Measurements from ENCODE around the gene PCSK6. TPM values are rescaled to one million over a fixed set of nuclear protein-coding genes. Genes with fewer than 3 reads are reported as not detected.

The PCSK6 gene
- total RNA-seq, 5 donors from 2014 or later (not counting 1 experiment from before 2014, with no cell fraction given) = 0.16 to 2.2 (median 1.3) TPM

DNA sequence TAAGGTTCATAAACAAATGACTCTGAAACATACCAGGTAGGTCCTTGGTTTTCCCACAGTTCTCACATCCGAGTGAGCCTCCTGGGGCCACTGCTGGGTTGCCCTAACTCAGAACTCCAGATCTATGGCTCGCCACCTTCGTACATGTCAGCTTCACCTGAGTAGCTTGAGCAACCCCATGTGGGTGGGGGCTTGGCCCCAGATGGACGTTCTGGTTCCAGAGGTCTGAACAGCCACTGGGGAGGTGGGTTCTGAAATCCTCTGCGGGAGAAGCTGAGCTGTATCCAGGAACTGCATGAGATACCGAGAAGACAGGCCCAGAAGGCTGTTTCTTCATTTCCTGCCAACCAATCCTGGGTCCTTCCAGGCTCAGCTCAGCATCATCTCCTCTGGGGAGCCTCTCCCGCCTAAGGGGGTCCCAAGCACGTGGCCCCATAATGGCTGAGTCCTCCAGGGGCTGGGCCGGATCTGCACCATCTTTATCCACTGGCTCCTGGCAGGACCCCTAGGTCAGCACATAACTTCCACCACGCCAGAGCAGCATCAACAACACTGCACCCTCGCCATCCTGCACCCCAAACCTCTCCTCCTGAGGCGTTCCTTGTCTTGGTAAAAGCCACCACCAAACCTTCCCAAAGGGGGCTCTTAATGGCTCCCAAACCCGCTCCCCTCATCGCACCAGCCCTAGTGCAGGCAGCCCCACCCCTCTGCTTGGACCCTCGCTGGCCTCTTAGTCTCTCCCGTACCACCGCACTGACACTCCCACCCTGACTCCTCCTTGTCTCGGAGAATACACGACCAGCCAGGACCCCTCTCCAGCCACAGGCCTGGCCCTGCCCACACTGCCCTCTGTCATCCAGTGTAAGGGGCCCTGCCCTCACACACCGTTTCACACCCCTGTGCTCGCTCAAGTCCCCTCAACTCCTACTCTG lies 39.8 kb downstream of the PCSK6 start:
- H3K4me1 ChIP-seq (ENCODE audit: control insufficient read depth in 1 of 2, extremely low read depth in 1 of 2, insufficient read depth in 2 of 2, low read length in 2 of 2) = peaks cover 0 to 3% of the 10 kb centered on the region in 2 experiments
- no peaks in the 10 kb centered on the region for H3K36me3 Mint-ChIP-seq
- H3K27me3 Mint-ChIP-seq = peaks cover 30 to 45% of the 10 kb centered on the region in 2 donors
- WGBS (ENCODE audit: insufficient coverage) = 76% methylated on average over 17 of the region's 21 CpGs
- CTCF ChIA-PET = no interaction called here
- DNase-seq (no peak), ATAC-seq (replicated peaks in 1 of 4) (no peak)
- H3K27ac Mint-ChIP-seq = no peak overlapping the region
- peaks cover 0 to 53% of the 10 kb centered on the region in 2 experiments for H3K27me3 ChIP-seq (replicated peaks in 1 of 2; ENCODE audit: control insufficient read depth in 2 of 2, extremely low read depth in 1 of 2, insufficient read depth in 2 of 2, low read length in 1 of 2)
- H3K4me1 Mint-ChIP-seq = peaks cover 4% of the 10 kb centered on the region in 3 donors
- no peaks in the 10 kb centered on the region for H3K9me3 ChIP-seq
- no peak overlapping the region for H3K4me3 ChIP-seq (ENCODE audit: control insufficient read depth in 1 of 2, extremely low read depth in 1 of 2, low read length in 1 of 2)
- no peak overlapping the region for H3K4me3 Mint-ChIP-seq
- POLR2A ChIA-PET = no interaction called here
- H3K36me3 ChIP-seq (ENCODE audit: control insufficient read depth in 2 of 2, extremely low read depth in 1 of 2, insufficient read depth in 1 of 2, low read length in 1 of 2) = no peaks in the 10 kb centered on the region
- peaks cover 0 to 4% (median 3%) of the 10 kb centered on the region in 3 donors for H3K9me3 Mint-ChIP-seq
- no peak overlapping the region for H3K27ac ChIP-seq (ENCODE audit: low read length)

DNA sequence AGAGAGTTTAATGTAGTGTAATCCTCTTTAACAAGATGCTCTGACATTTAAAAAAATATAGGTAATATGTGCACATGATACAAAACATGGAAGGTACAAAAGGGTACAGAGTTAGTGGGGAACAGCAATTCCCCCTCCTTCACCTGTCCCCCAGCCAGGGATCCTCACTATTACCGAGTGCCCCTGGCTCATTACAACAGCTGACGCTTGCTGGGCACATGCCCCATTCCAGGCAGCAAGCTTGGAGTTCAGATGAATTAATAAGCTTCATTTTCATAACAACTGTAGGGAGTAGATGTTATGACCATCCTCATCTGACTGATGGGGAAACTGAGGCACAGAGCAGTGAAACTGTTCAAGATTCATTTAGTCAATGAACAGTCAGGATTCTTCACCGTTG lies 41.2 kb downstream of the PCSK6 start:
- no peak for ATAC-seq (replicated peaks in 1 of 4)
- H3K9me3 ChIP-seq = no peaks in the 10 kb centered on the region
- no peaks in the 10 kb centered on the region for H3K36me3 ChIP-seq (ENCODE audit: control insufficient read depth in 2 of 2, extremely low read depth in 1 of 2, insufficient read depth in 1 of 2, low read length in 1 of 2)
- H3K4me3 ChIP-seq (ENCODE audit: control insufficient read depth in 1 of 2, extremely low read depth in 1 of 2, low read length in 1 of 2) = no peak overlapping the region
- Mint-ChIP-seq H3K27me3 (peaks cover 28 to 39% of the 10 kb centered on the region in 2 donors), H3K9me3 (peaks cover 0 to 4% (median 3%) of the 10 kb centered on the region in 3 donors), H3K36me3 (no peaks in the 10 kb centered on the region), H3K4me1 (peaks cover 4% of the 10 kb centered on the region in 3 donors), H3K4me3 (no peak overlapping the region), H3K27ac (no peak overlapping the region)
- peaks cover 0 to 3% of the 10 kb centered on the region in 2 experiments for H3K4me1 ChIP-seq (ENCODE audit: control insufficient read depth in 1 of 2, extremely low read depth in 1 of 2, insufficient read depth in 2 of 2, low read length in 2 of 2)
- ChIA-PET POLR2A (no interaction called here), CTCF (no interaction called here)
- 83% methylated on average over 1 of the region's 3 CpGs for WGBS (ENCODE audit: insufficient coverage)
- no peak overlapping the region for H3K27ac ChIP-seq (ENCODE audit: low read length)
- H3K27me3 ChIP-seq (replicated peaks in 1 of 2; ENCODE audit: control insufficient read depth in 2 of 2, extremely low read depth in 1 of 2, insufficient read depth in 2 of 2, low read length in 1 of 2) = peaks cover 0 to 43% of the 10 kb centered on the region in 2 experiments
- no peak for DNase-seq

DNA sequence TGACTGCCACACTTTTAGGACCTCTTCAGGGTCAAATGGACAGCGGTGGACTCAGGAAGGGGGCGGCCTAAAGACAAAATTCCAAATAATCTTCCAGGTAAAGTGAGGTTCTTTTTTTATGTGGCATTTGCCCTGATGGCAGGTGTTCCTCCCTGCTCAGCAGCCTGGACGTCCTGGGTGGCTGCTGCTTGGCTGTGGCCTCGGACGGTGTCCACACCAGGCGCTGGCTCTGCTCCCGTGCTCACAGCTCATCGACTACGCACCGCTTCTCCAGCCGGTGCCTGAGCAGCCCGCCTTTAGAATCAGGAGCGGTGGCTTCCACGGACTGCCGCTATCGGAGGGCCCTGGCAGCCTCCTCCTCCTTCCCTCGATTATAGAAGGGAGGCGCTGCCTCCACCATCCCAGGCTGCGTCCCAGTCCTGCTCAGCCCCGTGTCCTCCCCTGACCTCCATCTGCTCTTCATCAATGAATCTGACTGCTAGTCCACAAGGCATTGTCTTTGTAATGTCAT lies 41.9 kb downstream of the PCSK6 start:
- Mint-ChIP-seq H3K27ac (no peak overlapping the region), H3K27me3 (peaks cover 24 to 36% of the 10 kb centered on the region in 2 donors), H3K36me3 (no peaks in the 10 kb centered on the region), H3K9me3 (peaks cover 0 to 4% (median 3%) of the 10 kb centered on the region in 3 donors), H3K4me3 (no peak overlapping the region), H3K4me1 (peaks cover 4 to 6% (median 4%) of the 10 kb centered on the region in 3 donors)
- H3K27ac ChIP-seq (ENCODE audit: low read length) = no peak overlapping the region
- no peaks in the 10 kb centered on the region for H3K36me3 ChIP-seq (ENCODE audit: control insufficient read depth in 2 of 2, extremely low read depth in 1 of 2, insufficient read depth in 1 of 2, low read length in 1 of 2)
- 92% methylated on average over 20 of the region's 20 CpGs for WGBS (ENCODE audit: insufficient coverage)
- ATAC-seq (replicated peaks in 1 of 4) = no peak
- H3K4me1 ChIP-seq (ENCODE audit: control insufficient read depth in 1 of 2, extremely low read depth in 1 of 2, insufficient read depth in 2 of 2, low read length in 2 of 2) = peaks cover 0 to 3% of the 10 kb centered on the region in 2 experiments
- POLR2A ChIA-PET = no interaction called here
- H3K4me3 ChIP-seq (ENCODE audit: control insufficient read depth in 1 of 2, extremely low read depth in 1 of 2, low read length in 1 of 2) = no peak overlapping the region
- H3K27me3 ChIP-seq (replicated peaks in 1 of 2; ENCODE audit: control insufficient read depth in 2 of 2, extremely low read depth in 1 of 2, insufficient read depth in 2 of 2, low read length in 1 of 2) = peaks cover 0 to 36% of the 10 kb centered on the region in 2 experiments
- H3K9me3 ChIP-seq = no peaks in the 10 kb centered on the region
- no peak for DNase-seq
- CTCF ChIA-PET = no interaction called here

GRCh38 chr15:101447168-101447533 lies 42.4 kb downstream of the PCSK6 start:
- ATAC-seq (replicated peaks in 1 of 4) = no peak
- Mint-ChIP-seq H3K36me3 (no peaks in the 10 kb centered on the region), H3K9me3 (peaks cover 0 to 4% (median 3%) of the 10 kb centered on the region in 3 donors), H3K27ac (no peak overlapping the region), H3K4me3 (no peak overlapping the region), H3K4me1 (peaks cover 4 to 10% (median 4%) of the 10 kb centered on the region in 3 donors), H3K27me3 (peaks cover 22 to 31% of the 10 kb centered on the region in 2 donors)
- CTCF ChIA-PET = no interaction called here
- POLR2A ChIA-PET = no interaction called here
- Histone ChIP-seq H3K4me1 (ENCODE audit: control insufficient read depth in 1 of 2, extremely low read depth in 1 of 2, insufficient read depth in 2 of 2, low read length in 2 of 2) (peaks cover 0 to 3% of the 10 kb centered on the region in 2 experiments), H3K36me3 (ENCODE audit: control insufficient read depth in 2 of 2, extremely low read depth in 1 of 2, insufficient read depth in 1 of 2, low read length in 1 of 2) (no peaks in the 10 kb centered on the region), H3K9me3 (no peaks in the 10 kb centered on the region), H3K4me3 (ENCODE audit: control insufficient read depth in 1 of 2, extremely low read depth in 1 of 2, low read length in 1 of 2) (no peak overlapping the region), H3K27me3 (replicated peaks in 1 of 2; ENCODE audit: control insufficient read depth in 2 of 2, extremely low read depth in 1 of 2, insufficient read depth in 2 of 2, low read length in 1 of 2) (peaks cover 0 to 32% of the 10 kb centered on the region in 2 experiments), H3K27ac (ENCODE audit: low read length) (no peak overlapping the region)
- 80% methylated on average over 1 of the region's 2 CpGs for WGBS (ENCODE audit: insufficient coverage)
- no peak for DNase-seq

DNA sequence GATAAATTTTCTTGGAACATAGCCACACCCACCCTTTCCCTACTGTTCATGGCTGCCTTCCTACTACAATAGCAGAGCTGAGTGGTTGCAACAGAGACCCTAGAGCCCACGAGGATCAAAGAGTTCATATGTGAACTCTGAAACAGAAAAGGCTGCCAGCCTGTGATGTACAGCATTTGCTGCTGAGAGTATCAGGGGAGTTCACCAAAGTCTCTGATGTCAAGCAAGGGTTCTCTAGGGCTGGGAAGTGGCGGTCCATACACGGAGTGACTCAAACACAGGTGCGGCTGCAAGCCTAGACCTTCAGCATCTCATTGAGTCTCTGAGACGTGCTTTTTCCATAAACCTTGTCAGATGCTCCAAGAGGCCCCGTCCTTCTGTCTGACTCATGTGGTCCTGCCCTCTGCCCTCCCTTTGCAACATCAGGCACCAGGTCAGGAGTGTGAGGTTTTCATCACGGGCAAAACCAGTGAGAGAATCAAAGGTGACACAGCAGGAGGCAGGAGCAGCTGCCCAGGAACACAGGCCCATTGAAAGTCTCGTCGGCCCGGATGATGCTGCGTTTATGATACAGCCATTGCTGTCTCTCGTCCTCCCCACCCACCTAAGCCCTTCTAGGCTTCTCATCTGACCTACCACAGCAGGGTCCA lies 42.9 kb downstream of the PCSK6 start:
- H3K27me3 ChIP-seq (replicated peaks in 1 of 2; ENCODE audit: control insufficient read depth in 2 of 2, extremely low read depth in 1 of 2, insufficient read depth in 2 of 2, low read length in 1 of 2) = peaks cover 0 to 32% of the 10 kb centered on the region in 2 experiments
- no peaks in the 10 kb centered on the region for H3K36me3 ChIP-seq (ENCODE audit: control insufficient read depth in 2 of 2, extremely low read depth in 1 of 2, insufficient read depth in 1 of 2, low read length in 1 of 2)
- H3K4me1 ChIP-seq (ENCODE audit: control insufficient read depth in 1 of 2, extremely low read depth in 1 of 2, insufficient read depth in 2 of 2, low read length in 2 of 2) = peaks cover 0 to 3% of the 10 kb centered on the region in 2 experiments
- H3K27ac Mint-ChIP-seq = no peak overlapping the region
- no peak overlapping the region for H3K4me3 ChIP-seq (ENCODE audit: control insufficient read depth in 1 of 2, extremely low read depth in 1 of 2, low read length in 1 of 2)
- WGBS (ENCODE audit: insufficient coverage) = 63% methylated on average over 10 of the region's 12 CpGs
- no peak for ATAC-seq (replicated peaks in 1 of 4)
- peaks cover 0 to 4% (median 3%) of the 10 kb centered on the region in 3 donors for H3K9me3 Mint-ChIP-seq
- H3K4me1 Mint-ChIP-seq = peaks cover 4 to 12% (median 6%) of the 10 kb centered on the region in 3 donors
- H3K4me3 Mint-ChIP-seq = no peak overlapping the region
- H3K36me3 Mint-ChIP-seq = no peaks in the 10 kb centered on the region
- no peak for DNase-seq
- POLR2A ChIA-PET = no interaction called here
- peaks cover 17 to 26% of the 10 kb centered on the region in 2 donors for H3K27me3 Mint-ChIP-seq
- CTCF ChIA-PET = no interaction called here
- H3K27ac ChIP-seq (ENCODE audit: low read length) = no peak overlapping the region
- no peaks in the 10 kb centered on the region for H3K9me3 ChIP-seq
